HL-60 (cell line): ENCODE results near the gene TNF.
"Not testable (repeated sequence)": the region's sequence is repeated elsewhere in the genome, so short reads cannot be mapped to it uniquely, and the experiment has no call there.

ENCODE experiments used
- POLR2AphosphoS5 ChIP-seq: IDR thresholded peaks from 2 replicates; pipeline ENCODE4 v1.6.1; 2012; ENCODE audit warnings: low read depth
- SPI1 ChIP-seq: IDR thresholded peaks from 2 replicates; pipeline ENCODE4 v1.6.1; 2012; ENCODE audit warnings: low read depth, mild to moderate bottlenecking, borderline replicate concordance
- TF ChIP-seq, protein P1 (sequence below): IDR thresholded peaks from one replicate; pipeline ENCODE4 v1.5.1; 2011; ENCODE audit warnings: low read length, control low read depth, inconsistent platforms; ENCODE audit not compliant: insufficient read depth
- TF ChIP-seq, protein P2 (sequence below): IDR thresholded peaks from 2 replicates; pipeline ENCODE4 v1.6.1; 2012; ENCODE audit warnings: low read depth; ENCODE audit not compliant: insufficient replicate concordance

DNA sequence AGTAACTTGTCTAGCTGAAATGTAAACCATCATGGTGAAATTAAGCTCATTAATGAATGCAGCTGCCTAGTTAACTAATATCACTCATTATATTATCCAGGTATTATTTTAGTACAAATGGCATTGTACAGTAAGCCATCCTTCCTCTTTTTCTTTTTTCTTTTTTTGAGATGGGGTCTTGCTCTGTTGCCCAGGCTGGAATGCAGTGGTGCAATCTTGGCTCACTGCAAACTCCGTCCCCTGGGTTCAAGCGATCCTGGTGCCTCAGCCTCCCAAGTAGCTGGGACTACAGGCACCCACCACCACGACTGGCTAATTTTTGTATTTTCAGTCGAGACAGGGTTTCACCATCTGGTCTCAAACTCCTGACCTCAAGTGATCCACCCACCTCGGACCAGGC lies 15.3 kb downstream of the TNF start:
- TF ChIP-seq POLR2AphosphoS5, SPI1: not testable (repeated sequence)
- TF ChIP-seq, protein P1, sequence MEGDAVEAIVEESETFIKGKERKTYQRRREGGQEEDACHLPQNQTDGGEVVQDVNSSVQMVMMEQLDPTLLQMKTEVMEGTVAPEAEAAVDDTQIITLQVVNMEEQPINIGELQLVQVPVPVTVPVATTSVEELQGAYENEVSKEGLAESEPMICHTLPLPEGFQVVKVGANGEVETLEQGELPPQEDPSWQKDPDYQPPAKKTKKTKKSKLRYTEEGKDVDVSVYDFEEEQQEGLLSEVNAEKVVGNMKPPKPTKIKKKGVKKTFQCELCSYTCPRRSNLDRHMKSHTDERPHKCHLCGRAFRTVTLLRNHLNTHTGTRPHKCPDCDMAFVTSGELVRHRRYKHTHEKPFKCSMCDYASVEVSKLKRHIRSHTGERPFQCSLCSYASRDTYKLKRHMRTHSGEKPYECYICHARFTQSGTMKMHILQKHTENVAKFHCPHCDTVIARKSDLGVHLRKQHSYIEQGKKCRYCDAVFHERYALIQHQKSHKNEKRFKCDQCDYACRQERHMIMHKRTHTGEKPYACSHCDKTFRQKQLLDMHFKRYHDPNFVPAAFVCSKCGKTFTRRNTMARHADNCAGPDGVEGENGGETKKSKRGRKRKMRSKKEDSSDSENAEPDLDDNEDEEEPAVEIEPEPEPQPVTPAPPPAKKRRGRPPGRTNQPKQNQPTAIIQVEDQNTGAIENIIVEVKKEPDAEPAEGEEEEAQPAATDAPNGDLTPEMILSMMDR = not testable (repeated sequence)
- TF ChIP-seq, protein P2, sequence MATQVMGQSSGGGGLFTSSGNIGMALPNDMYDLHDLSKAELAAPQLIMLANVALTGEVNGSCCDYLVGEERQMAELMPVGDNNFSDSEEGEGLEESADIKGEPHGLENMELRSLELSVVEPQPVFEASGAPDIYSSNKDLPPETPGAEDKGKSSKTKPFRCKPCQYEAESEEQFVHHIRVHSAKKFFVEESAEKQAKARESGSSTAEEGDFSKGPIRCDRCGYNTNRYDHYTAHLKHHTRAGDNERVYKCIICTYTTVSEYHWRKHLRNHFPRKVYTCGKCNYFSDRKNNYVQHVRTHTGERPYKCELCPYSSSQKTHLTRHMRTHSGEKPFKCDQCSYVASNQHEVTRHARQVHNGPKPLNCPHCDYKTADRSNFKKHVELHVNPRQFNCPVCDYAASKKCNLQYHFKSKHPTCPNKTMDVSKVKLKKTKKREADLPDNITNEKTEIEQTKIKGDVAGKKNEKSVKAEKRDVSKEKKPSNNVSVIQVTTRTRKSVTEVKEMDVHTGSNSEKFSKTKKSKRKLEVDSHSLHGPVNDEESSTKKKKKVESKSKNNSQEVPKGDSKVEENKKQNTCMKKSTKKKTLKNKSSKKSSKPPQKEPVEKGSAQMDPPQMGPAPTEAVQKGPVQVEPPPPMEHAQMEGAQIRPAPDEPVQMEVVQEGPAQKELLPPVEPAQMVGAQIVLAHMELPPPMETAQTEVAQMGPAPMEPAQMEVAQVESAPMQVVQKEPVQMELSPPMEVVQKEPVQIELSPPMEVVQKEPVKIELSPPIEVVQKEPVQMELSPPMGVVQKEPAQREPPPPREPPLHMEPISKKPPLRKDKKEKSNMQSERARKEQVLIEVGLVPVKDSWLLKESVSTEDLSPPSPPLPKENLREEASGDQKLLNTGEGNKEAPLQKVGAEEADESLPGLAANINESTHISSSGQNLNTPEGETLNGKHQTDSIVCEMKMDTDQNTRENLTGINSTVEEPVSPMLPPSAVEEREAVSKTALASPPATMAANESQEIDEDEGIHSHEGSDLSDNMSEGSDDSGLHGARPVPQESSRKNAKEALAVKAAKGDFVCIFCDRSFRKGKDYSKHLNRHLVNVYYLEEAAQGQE = not testable (repeated sequence)
